NCI-H1105 (cell line): ENCODE results near the gene APBA2.

ENCODE experiments used
- DNase-seq: peaks from one replicate; lab custom pipeline; 2025; lab: John Stamatoyannopoulos, UW

The APBA2 gene

GRCh38 chr15:28984421-28985315, 98.9 kb downstream of the APBA2 start:
- no peak for DNase-seq

- DNase-seq: no peak
These were observed 99.5 kb downstream of the APBA2 start for GRCh38 chr15:28985316-28985645.

GRCh38 chr15:28985691-28986090, 99.9 kb downstream of the APBA2 start:
- DNase-seq: no peak

DNA sequence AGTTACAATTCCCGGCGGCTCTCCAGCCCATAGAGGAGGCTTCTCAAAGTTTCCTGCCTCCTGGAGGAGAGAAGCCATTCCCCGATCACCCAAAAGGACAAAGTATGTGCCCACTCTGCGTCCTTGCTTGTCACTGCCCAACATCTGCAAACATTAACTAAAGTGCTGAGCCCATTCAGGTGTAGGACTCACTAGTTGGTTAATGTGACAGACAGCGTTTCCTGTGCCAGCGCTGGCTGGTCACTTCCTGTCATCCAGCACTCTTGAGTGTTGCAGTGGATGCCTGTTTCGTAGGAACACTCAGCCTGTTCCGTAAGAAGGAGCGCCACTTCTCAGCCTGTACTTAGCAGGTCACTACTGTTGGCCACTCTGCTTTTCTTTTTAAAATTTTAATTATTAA, 100.3 kb downstream of the APBA2 start:
- no peak for DNase-seq

- DNase-seq: no peak
These were observed 101.0 kb downstream of the APBA2 start for GRCh38 chr15:28986726-28987125.

DNA sequence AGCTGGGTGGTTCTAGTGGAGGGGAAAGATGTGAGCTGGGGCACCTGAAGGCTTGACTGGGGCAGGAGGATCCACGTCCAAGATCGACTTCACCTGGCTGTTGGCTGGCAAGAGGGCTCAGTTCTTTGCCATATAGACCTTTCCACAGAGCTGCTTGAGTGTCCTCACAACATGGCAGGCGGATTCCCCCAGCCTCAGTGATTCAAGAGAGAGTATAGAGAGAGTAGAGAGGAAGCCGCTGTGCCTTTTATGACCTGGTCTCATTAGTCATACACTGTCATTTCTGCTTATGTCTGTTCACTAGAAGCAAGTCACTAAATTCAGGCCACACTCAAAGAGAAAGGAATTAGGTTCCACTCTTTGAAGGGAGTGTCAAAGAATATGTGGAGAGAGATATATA, 101.6 kb downstream of the APBA2 start:
- DNase-seq: no peak

GRCh38 chr15:28989239-28989830, 103.6 kb downstream of the APBA2 start:
- DNase-seq: no peak

DNA sequence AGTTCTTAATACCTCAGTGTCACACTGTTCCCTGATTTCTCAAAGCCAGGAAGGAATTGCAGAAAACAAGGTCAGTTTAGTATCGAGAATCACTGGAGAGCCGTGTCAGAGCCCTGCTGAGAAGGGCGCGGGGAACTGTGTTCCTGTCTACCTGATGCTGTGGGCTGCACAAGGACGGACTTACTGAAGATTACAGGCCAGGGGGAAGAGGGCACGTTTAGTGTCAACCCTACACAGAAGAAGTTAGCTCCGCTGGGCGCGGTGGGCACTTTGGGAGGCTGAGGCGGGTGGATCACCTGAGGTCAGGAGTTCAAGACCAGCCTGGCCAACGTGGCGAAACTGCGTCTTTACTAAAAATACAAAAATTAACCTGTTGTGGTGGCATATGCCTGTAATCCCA, 104.1 kb downstream of the APBA2 start:
- no peak for DNase-seq

DNA sequence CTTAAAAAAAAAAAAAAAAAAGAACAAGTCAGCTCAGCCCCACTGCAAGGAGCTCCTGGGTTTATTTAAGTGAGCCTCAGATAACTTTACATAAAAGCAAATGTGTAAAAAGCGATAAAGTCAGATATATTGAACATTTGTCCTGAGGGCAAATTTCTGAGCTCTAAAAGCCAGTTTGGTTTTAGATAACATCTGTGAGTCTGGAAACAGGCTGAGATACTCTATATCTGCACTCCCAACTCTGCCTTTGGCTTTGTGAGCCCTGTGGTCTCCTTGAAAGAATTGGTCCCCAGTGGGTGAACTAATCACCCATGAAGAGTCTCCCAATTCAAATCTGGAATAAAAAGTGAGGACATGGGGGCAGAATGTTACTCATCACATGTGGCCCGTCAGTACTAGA, 104.6 kb downstream of the APBA2 start:
- DNase-seq: no peak

DNA sequence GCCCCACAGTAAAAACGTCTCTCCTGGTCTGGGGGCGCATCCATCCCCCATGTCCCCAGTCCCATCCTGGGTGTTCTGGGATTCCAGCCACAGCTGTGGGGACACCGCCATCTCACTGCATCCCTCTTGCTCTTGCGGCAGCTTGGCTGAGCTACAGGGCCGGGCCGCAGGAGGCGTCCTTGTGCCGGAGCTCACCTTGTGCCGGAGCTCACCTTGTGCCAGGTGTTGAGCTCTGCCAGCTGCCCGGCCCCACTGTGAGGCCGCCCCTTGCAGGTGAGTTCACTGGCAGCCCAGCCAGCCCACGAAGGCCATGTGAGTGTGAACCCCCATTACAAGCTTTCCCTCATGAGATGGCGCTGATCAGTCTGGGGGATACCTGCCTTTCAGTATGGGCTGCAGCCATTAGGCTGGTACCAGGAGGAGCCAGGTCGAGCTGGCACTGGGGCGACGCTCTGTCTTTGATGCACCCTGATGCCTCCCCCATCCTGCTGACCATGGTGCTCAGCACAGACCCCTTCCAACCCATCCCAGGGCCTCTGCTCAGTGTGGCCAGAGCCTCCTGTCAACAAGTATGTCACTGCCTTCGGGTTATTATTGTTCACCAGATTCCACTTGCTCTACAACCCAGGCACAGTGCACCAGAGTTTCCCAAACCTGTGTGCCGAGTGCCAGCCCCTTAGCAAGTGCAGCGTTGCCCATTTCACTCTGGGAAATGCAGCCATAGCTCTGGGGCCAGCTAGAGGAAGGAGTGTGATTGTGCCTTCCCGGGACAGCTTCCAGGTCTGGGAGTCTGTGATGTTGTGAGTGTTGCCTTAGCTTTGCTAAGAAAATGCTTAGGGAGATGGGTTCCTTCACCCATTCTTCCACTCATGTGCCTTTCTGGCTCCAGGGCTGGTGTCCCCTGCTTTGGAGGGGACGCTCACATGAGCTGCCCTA, 105.7 kb downstream of the APBA2 start:
- no peak for DNase-seq

DNA sequence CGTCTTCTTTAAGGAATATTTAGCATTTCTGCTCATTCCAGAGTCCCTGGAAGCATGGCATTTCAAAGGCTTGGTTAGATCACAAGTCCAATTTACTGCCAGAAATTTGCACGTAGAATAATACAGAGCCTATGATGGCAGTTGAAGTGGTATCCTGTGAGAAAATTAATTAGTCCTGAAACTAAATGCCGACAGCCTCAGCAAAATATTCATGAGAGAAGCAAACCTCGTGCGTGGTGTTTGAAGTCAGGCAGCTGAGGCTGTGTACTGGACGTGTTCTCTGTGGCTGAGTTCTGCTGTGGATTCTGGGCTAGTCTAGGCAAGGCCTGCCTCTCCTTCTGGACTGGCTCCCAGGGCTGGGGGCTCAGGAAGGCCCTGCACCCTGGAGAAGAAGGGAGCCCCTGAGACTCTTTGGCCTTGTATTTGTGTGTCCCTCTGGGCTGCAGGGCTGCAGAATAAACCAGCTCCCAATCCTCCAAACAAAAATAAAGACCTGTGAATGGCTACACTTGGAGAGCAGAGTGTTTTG, 106.6 kb downstream of the APBA2 start:
- DNase-seq: no peak

GRCh38 chr15:28993051-28993719, 107.4 kb downstream of the APBA2 start:
- DNase-seq: no peak

DNA sequence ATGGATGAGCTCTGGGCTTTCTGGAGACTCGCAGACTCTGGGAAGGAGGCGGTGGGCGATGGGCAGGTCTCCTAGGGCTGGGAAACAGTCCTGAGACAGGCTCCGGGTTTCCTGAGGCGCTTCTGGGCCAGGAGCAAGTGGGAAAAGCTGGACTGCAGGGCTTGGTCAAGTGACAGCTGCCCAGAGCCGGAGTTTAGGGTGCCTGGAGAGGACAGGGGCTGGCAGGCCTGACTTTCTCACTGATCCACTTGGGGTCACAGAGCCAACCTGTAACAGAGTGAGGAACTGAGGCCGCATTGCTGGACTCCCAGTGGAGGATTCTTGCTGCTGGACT, 107.9 kb downstream of the APBA2 start:
- no peak for DNase-seq

- no peak for DNase-seq
These were observed 108.5 kb downstream of the APBA2 start for GRCh38 chr15:28994142-28994830.

GRCh38 chr15:28994831-28995596, 109.2 kb downstream of the APBA2 start:
- DNase-seq: no peak

- no peak for DNase-seq
These were observed 109.9 kb downstream of the APBA2 start for GRCh38 chr15:28995705-28996104.

- DNase-seq: no peak
These were observed 110.5 kb downstream of the APBA2 start for GRCh38 chr15:28996289-28996688.

- DNase-seq: no peak
These were observed 111.2 kb downstream of the APBA2 start for GRCh38 chr15:28996953-28997352.

- no peak for DNase-seq
These were observed 112.0 kb downstream of the APBA2 start for GRCh38 chr15:28997791-28998190.

- no peak for DNase-seq
These were observed 112.7 kb downstream of the APBA2 start for GRCh38 chr15:28998511-28998910.
